T-helper 2 cell (primary cell): ENCODE data around the gene ASCL3.
"Not testable (repeated sequence)": the region's sequence is repeated elsewhere in the genome, so short reads cannot be mapped to it uniquely, and the experiment has no call there.

Source experiments
- DNase-seq, 5 experiments: peaks; one replicate each; pipeline versions ENCODE4 v3.0.0 to v3.0.0-alpha.2; 2012 to 2022

ASCL3 gene

GRCh38 chr11:8947230-8947943, 4.6 kb upstream of the ASCL3 start:
- DNase-seq: peak in 1 of 5 experiments; percentile 53

- no peak for DNase-seq
Observed at GRCh38 chr11:8941341-8942103, 1.3 kb downstream of the ASCL3 start.

DNA sequence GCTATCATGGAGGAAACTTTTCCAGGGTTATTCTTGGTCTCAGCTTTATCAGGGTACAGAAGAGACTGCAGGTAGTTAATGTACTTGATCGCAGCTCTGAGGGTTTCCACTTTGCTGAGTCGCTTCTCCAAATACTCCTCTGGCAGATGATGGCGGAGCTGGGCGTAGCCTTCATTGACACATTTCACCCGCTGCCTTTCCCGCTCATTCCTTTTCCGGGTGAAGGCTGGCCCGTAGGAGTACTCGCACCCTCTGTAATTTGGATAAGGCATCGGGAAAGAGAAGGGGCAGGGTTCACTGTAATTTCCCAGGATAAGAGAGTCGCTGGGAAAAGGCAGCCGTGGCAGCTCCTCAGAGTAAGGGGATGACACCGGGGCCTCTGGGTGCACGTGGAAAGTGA, 5.2 kb downstream of the ASCL3 start:
- DNase-seq: no peak

DNA sequence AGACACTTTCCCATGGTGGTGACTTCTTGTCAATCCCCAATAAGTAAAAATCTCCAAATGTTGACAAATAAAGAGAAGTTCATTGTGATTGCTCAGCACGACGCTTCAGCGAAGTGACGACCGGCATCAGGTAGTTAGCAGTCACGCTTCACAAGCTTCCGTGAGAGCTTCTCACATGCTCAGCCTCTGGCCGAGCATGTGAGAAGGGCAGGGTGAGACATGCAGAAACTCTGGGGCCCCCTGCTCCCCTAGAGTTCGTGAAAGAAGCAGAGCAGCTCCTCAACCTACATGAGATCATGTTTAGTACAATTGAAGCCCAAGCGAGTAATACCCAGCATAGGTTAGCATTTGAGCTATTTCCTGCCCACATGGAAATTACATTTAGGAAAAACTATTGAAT, 5.7 kb downstream of the ASCL3 start:
- DNase-seq: no peak

DNA sequence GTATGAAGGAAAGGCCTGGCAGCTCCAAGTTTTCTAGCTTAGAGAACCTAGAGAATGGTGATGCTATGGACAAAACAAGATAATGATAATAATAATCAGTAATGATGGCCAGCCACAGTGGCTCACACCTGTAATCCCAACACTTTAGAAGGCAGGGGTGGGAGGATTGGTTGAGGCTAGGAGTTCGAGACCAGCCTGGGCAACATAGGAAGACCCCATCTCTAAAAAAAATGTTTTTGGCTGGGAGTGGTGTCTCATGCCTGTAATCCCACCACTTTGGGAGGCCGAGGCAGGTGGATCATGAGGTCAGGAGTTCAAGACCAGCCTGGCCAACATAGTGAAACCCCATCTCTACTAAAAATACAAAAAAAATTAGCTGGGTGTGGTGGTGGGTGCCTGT, 7.0 kb downstream of the ASCL3 start:
- DNase-seq: not testable (repeated sequence)

- DNase-seq: no peak
Observed at GRCh38 chr11:8934742-8935488, 7.9 kb downstream of the ASCL3 start.

GRCh38 chr11:8933931-8934330, 8.9 kb downstream of the ASCL3 start:
- no peak for DNase-seq

DNA sequence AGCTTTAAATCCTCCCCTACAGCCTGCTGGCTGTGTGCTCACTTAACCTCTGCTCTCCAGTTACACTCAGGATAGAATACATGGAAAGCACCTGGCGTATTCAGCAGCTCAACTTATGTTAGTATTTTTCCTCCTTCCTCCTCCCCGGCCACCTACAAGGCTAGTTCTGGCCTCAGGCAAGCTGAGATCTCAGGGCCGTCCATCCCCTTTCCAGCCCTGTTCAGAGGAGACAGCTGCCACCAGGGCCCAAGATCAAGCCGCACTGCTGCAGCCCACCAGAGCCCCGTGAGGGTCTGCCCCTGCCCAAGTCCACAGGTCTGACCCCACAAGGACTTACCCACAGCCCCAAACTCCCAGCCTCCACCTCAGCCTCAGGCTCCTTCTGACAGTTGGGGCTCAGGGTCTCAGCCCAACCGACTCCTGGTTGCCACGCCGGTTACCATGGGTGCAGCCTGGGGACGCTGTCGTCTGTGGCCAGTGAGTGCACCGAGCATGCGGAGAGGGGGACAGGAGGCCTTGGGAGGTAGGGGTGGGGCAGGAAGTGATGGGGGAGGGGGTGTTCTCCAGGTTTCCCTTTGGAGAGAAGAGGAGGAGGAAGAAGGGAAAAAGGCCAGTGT, 10.1 kb downstream of the ASCL3 start, which contains the start of gene C11orf16:
Gene C11orf16 (minus strand): TSS at position 384 of the 617 bp plus-strand sequence. CDS start 639 bp downstream, outside the sequence.
- no peak for DNase-seq

DNA sequence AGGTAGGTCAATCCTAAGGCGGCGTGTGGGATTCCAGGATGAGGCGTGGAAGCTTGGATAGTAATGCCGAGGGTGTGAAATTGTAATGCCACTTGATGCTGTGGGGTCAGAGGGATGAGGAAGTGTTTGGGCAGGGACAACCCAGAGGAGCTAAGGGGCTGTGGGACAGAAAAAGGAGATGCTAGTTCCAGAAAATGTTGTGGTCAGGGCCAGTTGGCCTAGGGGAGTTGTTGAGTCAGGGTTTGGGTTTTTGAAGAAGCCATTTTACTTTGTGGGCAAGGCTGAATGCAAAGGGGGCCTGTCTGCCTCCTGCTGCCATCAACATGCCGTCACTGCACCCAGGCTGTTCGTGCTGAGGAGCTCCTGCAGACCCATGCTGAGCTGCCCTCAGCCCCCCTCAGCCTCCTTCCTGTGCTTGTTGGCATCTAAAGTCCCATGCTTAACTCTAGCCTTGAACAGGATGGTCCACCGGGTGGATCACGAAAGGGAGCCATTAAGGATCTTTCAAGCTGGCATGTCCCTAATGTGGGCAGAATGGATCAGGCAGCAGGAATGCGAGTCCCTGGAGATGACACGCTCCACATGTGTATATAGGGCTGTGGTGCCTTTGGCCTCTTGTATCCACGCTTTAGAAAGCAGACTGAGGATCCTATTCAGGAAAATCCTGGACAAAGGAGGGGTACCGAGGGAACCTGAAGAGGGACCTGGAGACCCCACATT, 12.2 kb downstream of the ASCL3 start:
- no peak for DNase-seq

- DNase-seq: no peak
Observed at GRCh38 chr11:8928981-8929615, 13.7 kb downstream of the ASCL3 start.

DNA sequence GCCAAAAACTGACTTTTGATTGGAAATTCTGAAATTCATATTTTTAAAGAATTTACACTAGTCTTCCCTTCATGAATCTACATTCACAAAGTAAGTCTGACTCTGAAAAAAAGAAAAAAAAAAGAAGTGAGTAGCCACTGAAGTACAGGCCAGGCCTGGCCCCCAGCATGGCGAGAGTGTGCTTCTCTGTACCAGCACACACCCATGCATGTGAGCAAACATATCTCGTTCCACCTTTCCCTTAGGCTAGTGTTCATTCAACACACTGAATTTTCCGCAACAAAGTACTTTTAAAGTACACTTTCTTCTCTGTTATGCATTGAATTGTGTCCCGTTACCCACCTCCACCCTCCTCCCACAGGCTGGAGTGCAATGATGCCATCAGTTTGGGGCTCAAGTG, 14.6 kb downstream of the ASCL3 start:
- DNase-seq: no peak

- DNase-seq: no peak
Observed at GRCh38 chr11:8927233-8927632, 15.6 kb downstream of the ASCL3 start.

DNA sequence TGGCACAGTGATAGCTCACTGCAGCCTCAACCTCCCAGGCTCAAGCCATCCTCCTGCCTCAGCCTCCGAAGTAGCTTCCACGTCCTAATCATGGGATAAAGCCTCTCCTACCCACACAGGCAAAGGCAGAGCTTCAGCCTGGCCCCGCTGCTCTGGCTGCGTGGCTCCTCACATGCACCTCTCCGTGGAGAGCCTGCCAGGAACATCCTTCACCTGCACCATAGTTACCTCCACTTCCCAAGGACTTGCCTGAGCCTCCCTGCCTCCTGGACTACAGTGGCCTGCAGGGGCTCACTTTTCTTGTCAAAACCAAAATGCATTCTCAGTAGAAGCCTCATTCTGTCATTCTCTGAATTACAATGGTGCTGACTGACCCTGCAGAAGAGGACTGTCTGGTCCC, 16.6 kb downstream of the ASCL3 start:
- no peak for DNase-seq

GRCh38 chr11:8925711-8926110, 17.1 kb downstream of the ASCL3 start:
- no peak for DNase-seq

DNA sequence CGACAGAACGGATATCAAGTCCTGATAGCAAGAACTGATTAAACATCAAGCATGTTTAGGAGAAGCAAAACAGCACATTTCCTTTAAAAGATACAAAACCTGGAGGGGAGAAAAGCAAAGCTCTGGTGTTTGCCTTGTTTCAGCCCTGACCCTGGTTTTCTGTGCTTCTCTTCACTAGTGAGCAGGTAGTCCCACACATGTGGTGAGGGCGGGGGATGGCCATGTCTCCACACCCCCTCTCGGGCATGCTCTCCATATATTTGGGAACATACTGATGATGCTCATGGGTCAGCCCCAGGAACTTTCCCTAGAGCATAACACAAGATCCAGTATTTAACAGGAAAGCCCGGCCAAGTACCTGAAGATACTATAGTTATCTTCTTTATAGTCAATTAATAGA, 20.1 kb downstream of the ASCL3 start:
- no peak for DNase-seq

DNA sequence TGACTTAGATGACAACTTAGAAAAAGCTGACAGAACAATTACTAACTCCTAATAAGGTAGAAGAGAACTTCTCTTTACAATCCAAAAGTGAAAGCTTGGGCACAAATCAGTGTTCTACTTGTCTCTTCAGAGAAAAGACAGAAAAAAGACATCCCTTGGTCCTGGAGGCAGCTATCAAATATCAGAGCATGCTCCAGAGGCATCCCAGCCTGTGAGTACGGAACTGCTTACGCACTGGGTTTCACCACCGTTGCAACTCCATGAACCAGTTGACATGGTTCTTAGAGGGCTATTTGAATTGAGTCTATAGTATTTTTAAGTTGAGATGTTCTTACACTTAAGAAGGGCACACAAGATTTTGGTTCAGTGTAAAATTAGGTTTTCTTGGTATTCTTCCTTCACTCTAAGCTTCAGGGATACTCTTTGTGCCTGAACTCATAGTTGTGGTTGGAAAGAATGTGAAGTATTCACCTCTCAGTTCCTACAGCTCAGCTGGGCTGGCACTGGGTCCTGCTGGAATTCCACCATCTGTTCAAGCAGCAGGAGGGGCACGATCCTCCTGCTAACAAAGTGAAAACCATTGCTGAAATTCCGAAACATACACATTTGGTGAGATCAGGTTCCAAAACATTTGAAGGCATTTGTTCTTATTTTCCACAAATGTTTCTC, 25.5 kb downstream of the ASCL3 start:
- DNase-seq: peak in 1 of 5 experiments; percentile 15

DNA sequence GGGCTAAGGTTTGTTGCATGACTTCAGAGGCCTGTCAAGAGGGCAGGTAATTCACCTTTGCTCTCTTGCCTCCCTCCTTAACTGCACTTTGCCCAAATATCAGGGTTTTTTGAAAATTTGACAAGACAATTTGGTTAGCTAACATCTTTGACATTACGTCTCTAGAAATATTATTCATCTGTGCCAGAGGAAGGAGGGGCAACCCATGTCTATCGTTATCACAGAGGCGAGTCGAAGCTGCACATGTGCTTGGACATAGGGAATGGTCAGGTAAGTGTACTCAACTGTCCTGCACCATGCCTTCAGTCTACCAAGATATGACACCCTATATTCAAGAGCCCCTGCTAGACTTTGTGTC, 28.2 kb downstream of the ASCL3 start:
- no peak for DNase-seq

DNA sequence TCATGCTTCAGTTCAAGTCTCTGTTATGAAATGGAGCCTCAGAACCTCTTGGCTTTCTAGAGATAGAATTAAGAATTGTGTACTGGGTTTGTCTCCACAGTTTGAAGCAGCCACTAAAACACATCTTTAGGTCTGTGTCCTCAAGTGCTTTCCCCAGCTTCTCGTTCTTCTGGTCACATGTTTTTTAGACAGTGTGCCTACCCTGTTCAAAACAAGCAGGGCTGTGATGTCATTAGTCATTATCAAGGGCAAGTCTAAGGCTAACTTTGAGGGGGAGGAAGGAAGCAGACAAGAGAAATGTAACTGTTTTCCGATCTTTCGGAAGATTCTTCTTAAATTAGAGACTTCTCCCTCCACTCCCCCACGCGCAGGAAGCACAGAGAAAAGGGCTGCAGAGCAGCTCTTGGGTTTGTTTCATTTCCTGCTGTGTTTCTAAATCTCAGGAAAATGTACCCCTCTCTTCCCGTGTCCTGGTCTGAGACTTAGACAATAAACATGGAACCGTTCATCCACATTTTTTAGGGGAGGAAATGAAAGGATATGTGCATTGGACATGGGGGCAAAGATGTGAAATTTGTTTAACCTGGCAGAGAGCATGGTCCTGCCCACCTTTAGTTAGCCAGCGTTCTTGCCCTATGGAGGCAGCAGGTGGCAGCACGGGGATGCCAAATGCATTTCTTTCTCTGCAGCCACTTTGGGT, 28.7 kb downstream of the ASCL3 start:
- DNase-seq: peak in 2 of 5 experiments; percentile 19 to 68

DNA sequence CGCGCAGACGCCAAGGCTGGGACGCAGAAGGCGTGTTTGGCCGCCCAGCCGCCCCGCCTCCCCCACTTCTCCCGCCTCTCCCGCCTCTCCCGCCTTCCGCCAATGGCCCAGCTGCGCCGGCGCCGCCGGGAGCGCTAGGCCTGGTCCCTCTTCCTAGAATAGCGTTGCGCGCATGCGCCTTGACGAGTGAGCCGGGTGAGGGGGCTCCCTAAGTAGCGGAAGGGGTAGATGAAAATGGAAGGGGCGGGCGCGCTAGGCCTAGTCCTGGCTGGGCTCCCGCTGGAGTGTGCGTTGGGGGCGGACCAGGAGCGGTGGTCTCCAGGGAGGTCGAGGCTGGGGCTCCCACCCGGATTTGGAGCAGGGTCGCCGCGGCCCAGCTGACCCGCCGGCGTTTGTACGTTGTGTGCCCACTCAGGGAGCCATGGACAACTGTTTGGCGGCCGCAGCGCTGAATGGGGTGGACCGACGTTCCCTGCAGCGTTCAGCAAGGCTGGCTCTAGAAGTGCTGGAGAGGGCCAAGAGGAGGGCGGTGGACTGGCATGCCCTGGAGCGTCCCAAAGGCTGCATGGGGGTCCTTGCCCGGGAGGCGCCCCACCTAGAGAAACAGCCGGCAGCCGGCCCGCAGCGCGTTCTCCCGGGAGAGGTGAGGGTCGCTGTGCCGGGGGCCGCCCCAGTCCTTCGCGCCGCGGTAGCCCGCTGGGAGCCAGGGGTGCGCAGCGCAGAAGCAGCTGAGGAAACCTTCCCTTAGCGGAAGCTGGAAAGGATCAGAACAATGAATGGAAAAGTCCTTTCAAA, 31.6 kb downstream of the ASCL3 start, which contains the start of gene AKIP1:
Gene AKIP1 (plus strand): TSS at position 161 of the 795 bp plus-strand sequence. CDS start 261 bp downstream, at position 422.
- peak; percentile 57 to 78 (median 73) for DNase-seq

GRCh38 chr11:8910649-8911026, 32.2 kb downstream of the ASCL3 start:
- peak in 1 of 5 experiments; percentile 22 for DNase-seq
